Thyroid gland (tissue), 4 donors: ENCODE data around the gene LDAH.

Experiments used
- POLR2A ChIP-seq, 2 donors: fragments of 450-650 bp; IDR thresholded peaks; one replicate each; pipeline ENCODE4 v1.6.1; 2017; ENCODE audit warnings: antibody characterized with exemption in 2 of 2, mild to moderate bottlenecking in 2 of 2, moderate library complexity in 1 of 2
- TF ChIP-seq, protein P1 (sequence below), 6 experiments: fragments of 200-600 bp in 3 of 6; fragments of 450-650 bp in 3 of 6; sonication (generic) in 3 of 6; IDR thresholded peaks; one replicate each; pipeline ENCODE4 v1.5.1; 2016 to 2019; ENCODE audit warnings: antibody characterized with exemption in 6 of 6, mild to moderate bottlenecking in 2 of 6, inconsistent platforms in 1 of 6, moderate library complexity in 1 of 6

DNA sequence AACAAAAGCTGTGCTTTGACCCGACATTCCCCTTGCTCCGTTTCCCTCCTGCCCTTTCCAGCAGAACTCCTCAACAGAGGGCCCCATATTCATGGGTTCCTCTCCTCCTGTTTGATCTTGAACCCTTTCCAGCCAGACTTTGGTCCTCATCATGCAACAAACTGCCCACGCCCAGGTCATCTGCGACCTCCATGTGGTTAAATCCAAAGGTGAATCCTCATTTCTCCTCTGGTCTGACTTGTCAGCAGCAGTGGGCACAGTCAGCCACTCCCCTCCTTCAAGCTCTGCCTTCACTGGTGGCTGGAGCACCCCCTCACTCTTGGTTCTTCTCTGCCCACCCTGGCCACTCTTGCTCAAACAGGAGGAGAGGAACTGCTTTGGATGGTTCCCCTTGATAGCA is 174.7 kb downstream of the LDAH start:
- TF ChIP-seq, protein P1, sequence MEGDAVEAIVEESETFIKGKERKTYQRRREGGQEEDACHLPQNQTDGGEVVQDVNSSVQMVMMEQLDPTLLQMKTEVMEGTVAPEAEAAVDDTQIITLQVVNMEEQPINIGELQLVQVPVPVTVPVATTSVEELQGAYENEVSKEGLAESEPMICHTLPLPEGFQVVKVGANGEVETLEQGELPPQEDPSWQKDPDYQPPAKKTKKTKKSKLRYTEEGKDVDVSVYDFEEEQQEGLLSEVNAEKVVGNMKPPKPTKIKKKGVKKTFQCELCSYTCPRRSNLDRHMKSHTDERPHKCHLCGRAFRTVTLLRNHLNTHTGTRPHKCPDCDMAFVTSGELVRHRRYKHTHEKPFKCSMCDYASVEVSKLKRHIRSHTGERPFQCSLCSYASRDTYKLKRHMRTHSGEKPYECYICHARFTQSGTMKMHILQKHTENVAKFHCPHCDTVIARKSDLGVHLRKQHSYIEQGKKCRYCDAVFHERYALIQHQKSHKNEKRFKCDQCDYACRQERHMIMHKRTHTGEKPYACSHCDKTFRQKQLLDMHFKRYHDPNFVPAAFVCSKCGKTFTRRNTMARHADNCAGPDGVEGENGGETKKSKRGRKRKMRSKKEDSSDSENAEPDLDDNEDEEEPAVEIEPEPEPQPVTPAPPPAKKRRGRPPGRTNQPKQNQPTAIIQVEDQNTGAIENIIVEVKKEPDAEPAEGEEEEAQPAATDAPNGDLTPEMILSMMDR (IDR thresholded peaks at IDR 0.05): no peak
- no peak for TF ChIP-seq POLR2A (IDR thresholded peaks at IDR 0.05)
